ENCODE results near the gene PEAK3.

PEAK3 gene, protein sequence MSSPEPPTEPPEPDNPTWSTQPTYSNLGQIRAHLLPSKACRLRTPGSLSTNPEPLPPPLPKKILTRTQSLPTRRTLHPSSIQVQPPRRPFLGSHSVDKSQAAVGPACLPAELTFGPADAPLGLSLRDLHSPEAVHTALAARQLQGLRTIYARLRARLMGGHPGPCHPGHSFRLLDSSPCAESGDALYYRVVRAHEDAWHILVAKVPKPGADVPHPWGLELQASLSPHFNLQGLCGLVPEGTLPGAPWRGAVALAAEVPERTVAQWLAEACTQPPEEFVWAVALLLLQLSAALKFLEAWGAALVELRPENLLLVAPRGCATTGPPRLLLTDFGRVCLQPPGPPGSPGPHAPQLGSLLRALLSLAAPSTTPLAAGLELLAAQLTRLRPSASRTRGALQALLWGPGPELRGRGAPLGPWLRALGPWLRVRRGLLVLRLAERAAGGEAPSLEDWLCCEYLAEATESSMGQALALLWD

DNA sequence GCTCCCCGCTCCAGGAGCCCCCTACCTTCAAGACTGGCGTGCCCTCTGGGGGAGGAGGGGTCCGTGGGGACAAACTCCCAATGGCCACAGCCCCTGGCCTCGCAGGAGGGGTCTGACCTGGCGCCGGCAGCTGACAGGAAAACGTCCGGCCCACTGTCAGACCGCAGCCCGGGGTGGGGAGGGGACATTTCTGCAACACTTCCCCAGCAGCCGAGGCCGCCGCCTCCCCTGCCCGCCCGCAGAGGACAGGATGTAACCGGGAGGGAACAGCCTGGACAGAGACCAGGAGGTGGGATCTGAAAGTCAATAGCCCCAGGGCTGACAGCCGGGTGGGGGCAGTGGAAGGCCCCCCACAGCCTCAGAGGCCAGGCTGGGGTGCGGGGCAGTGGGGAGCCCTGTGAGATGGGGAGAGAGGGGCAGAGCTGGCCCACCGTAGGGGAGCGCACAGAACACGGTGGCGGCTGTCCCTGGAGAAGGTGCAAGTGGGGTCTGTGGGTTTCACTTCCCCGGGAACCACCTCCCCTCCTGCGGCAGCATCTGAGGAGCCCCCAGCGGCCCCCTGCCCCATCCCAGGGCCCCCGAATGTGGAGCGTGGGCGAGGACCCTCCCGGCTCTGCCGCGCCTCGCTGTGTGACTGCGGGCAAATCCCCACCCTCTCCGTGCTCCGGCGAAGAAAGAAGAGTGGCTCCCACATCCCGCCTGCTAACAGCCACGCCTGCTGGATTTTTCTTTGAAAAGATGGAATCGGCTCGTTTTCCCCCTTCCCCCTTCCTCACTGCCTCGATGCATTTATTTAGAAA, at the start of gene PEAK3:
PEAK3 (minus strand) TSS at position 114 of the 800 bp plus-strand sequence. CDS start 1,244 bp downstream, outside the sequence.
- DNase-seq (ENCODE audit: low read depth, low spot score) = no peak

DNA sequence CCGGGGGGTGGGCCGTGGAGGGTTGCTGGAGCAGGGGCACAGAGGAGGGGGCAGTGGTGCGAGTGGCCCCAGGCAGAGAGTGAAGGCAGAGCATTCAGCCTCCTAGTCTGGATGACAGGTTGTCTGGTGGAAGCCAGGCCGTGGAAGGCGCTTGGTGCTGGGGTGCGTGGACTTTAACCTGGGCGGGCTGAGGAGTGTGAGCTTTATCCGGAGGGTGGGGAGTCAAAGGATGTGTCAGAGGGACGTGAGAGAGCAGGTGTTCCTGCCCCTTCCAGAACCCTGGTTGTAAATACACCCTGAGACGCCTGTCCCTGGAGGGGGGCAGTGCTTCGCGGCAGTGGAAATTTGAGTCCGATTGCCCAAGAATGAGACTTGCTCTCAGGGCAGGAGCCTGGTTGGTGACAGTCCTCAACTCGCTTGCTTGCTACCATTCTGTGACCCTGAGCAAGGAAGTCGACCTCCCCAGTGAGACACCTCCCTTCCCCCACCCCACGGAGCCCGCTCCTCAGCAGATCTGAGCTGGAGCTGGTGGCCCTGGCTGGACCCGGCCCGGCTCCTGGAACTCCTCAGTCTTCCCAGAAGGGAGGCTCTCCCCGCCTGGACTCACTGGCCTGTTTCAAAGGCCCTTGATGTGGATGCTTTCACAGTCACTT, 48.8 kb upstream of the PEAK3 start:
- DNase-seq (ENCODE audit: low read depth, low spot score) = no peak

DNA sequence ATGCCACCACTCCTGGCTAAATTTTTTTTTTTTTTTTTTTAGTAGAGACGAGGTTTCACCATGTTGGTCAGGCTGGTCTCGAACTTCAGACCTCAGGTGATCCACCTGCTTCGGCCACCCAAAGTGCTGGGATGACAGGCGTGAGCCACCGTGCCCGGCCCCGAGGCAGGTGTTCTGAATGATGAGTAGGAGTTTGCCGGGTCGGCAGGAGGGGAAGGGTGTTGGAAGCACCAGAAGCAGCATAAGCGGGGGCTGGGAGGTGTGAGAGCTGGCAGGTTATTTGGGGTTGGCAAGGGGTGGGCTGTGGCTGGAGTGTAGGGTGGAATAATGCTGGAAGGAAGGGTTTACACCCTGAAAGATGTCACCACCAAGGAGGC, 48.3 kb upstream of the PEAK3 start:
- DNase-seq (ENCODE audit: low read depth, low spot score) = no peak

DNA sequence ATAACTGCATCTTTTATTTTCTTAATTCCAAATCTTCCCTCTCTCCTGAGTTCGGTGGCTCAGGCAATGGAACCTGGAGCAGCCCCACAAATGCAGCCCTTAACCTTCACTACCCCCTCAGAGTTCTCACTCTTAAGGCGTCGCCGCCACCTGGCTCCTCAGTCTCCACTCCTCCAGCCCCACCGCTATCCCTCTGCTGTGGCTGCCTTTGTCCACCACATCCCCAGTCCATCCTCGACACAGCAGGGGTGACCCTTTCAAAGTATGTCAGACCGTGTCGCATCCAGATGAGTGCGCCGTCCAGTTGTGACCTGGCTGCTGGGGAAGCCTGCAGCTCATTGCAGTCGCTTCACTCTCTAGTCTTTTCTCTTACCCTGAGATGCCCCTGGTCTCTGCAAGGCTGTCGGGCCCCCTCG, 47.5 kb upstream of the PEAK3 start:
- no peak for DNase-seq (ENCODE audit: low read depth, low spot score)

DNA sequence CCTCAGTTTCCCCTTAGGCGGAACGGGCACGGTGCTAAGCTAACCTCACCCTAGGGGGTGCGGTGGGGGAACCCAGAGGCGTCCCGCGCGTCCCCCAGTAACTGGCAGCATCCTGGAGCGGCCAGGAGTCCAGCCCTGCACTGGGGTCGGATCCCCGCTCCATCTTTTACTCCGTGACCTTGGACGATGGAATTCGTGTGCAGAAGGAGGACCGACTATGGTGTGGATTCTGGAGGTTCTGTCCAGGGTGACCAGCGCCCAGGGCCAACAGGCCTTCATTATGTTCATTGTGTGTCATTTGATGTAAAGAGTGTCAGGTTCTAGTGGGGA, 47.1 kb upstream of the PEAK3 start:
- no peak for DNase-seq (ENCODE audit: low read depth, low spot score)

DNA sequence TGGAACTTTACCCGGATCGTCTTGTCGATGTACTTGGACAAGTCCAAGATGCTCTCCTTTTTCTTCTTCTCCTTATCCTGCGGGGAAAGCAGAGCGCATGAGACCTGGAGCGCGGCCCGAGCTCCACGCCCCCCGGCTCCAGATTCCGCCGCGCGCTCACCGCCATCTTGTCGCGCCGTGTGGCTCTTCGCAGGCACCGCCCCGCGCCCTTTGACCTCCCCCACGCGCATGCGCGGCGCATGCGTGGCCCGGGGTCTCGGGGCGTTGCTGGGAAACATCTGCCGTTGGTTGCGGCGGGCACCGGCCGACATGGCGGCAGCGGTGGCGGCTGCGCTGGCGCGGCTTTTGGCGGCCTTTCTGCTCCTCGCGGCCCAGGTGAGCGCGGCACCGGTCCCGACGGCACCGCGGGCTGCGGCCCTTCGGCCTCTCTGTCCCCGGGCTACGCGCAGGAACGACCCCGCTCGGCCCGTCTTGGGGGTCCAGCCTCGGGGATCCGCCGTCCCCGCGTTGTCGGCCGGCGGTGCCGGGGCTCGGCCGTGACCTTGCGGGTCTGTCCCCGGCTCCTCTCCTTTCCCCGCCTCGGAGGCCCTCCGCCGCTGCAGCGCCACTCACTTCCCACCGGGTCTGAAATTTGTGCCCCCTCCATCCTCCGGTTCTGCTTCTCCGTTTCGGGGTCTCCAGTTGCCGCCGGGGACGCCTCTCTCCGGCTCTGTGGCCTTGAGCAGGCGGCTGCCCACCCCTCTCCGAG, 46.6 kb upstream of the PEAK3 start, which contains the start of the genes LSM7 and SPPL2B:
LSM7 (minus strand) TSS at position 186 of the 748 bp plus-strand sequence; CDS start at position 166, 20 bp downstream.
SPPL2B (plus strand) TSS at position 284 of the 748 bp plus-strand sequence; CDS start at position 310, 26 bp downstream.
- DNase-seq (ENCODE audit: low read depth, low spot score) = peak; percentile 68

- no peak for DNase-seq (ENCODE audit: low read depth, low spot score)
These were observed 45.9 kb upstream of the PEAK3 start for GRCh38 chr19:2327773-2328400.

- DNase-seq (ENCODE audit: low read depth, low spot score) = no peak
These were observed 44.9 kb upstream of the PEAK3 start for GRCh38 chr19:2326699-2327360.

GRCh38 chr19:2325281-2326046, 43.5 kb upstream of the PEAK3 start:
- no peak for DNase-seq (ENCODE audit: low read depth, low spot score)

GRCh38 chr19:2324220-2324948, 42.4 kb upstream of the PEAK3 start:
- no peak for DNase-seq (ENCODE audit: low read depth, low spot score)

DNA sequence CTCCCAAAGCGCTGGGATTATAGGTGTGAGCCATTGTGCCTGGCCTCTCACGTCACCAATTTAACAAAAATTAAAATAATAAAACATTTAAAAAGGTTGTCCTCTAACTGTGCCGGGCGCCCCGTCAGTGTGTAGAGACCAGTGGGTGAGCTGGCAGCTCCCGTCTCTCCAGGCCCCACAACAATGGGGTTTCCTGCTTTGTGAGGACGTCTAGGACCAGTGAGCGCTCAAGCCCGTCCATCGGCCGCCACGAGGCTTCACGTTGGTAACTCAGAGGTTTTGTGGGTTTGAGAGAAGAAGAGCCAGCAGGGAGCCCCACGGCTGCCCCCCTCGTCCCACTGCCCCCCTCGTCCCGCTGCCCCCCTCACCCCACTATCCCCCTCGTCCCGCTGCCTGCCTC, 41.7 kb upstream of the PEAK3 start:
- DNase-seq (ENCODE audit: low read depth, low spot score) = no peak

- DNase-seq (ENCODE audit: low read depth, low spot score) = no peak
These were observed 39.7 kb upstream of the PEAK3 start for GRCh38 chr19:2321565-2322283.

- no peak for DNase-seq (ENCODE audit: low read depth, low spot score)
These were observed 39.0 kb upstream of the PEAK3 start for GRCh38 chr19:2320939-2321338.

DNA sequence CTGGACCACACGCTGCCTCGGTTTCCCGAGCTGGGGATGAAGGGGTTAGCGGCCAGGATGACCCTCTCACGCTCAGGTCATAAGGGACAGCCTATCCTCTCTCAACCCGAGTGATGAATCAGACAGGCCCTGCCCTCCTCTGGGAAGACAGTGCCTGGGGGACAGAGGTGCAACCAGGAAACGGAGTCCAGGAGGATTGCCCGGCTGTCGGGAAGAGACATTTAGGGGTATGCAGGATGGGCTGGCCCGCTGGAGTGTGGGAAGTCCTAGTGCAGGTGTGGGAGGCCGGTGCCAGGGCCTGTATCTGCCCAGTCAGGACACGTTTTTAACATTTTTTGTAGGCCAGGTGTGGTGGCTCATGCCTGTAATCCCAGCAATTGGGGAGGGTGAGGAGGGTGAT, 38.1 kb upstream of the PEAK3 start:
- DNase-seq (ENCODE audit: low read depth, low spot score) = no peak

GRCh38 chr19:2319551-2319950, 37.6 kb upstream of the PEAK3 start:
- no peak for DNase-seq (ENCODE audit: low read depth, low spot score)

DNA sequence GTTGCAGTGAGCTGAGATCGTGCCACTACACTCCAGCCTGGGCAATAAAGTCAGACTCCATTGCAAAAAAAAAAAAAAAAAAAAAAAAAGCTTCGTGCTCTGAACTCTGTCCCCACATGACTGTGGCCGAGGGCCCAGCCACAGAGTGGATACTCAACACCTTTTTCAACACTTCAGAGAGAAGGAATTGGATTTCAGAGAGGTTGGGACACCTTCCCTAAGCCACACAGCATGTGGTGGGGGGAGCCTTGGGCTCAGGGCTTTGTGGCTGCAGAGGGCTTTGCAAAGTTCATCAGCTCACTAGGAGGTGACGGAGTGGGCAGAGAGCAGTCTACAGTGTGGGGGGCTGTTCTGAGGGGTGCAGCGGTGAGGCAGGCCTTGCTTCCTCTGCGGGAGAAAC, 36.9 kb upstream of the PEAK3 start:
- no peak for DNase-seq (ENCODE audit: low read depth, low spot score)

DNA sequence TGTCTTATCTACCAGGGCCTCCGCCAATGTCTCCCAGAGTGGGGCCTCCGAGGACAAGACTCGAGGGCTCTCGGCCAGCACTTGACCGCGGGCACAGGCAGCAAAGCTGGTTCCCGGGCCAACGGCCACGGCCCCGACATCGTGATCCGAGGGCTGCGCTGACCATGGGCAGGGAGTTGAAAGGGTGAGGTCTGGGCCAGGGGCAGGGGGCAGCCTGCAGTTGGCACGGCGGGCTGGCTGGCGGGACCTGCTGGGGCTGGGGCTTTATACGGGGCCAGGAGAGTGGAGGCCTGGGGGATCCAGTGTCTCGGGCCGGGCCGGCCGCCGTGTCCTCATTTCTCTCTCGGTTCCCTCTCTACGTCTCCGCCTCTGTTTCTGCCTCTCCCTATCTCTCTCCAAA, 35.8 kb upstream of the PEAK3 start:
- no peak for DNase-seq (ENCODE audit: low read depth, low spot score)

- no peak for DNase-seq (ENCODE audit: low read depth, low spot score)
These were observed 35.3 kb upstream of the PEAK3 start for GRCh38 chr19:2317300-2317699.
